ENCODE measurements around the gene STPG1. TPM values are rescaled to one million over a fixed set of nuclear protein-coding genes. Genes with fewer than 3 reads are reported as not detected.

STPG1 gene
- total and polyA plus RNA-seq, 9 of the 15 experiments (the other 6 are each of a cell fraction or from before 2014, with no cell fraction given) = 5.0 to 11.9 (median 8.3) TPM

GRCh38 chr1:24351247-24351646, 62.3 kb downstream of the STPG1 start (continued):
- TF ChIP-seq, protein P1, sequence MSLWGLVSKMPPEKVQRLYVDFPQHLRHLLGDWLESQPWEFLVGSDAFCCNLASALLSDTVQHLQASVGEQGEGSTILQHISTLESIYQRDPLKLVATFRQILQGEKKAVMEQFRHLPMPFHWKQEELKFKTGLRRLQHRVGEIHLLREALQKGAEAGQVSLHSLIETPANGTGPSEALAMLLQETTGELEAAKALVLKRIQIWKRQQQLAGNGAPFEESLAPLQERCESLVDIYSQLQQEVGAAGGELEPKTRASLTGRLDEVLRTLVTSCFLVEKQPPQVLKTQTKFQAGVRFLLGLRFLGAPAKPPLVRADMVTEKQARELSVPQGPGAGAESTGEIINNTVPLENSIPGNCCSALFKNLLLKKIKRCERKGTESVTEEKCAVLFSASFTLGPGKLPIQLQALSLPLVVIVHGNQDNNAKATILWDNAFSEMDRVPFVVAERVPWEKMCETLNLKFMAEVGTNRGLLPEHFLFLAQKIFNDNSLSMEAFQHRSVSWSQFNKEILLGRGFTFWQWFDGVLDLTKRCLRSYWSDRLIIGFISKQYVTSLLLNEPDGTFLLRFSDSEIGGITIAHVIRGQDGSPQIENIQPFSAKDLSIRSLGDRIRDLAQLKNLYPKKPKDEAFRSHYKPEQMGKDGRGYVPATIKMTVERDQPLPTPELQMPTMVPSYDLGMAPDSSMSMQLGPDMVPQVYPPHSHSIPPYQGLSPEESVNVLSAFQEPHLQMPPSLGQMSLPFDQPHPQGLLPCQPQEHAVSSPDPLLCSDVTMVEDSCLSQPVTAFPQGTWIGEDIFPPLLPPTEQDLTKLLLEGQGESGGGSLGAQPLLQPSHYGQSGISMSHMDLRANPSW (CRISPR knock-in tag; IDR thresholded peaks at IDR 0.05) = no peak
- no peak for TF ChIP-seq ZNF316 (IDR thresholded peaks at IDR 0.05)
- TF ChIP-seq KDM4B (IDR thresholded peaks at IDR 0.05; ENCODE audit: borderline replicate concordance in 2 of 2, low read depth in 1 of 2) = no peak
- TF ChIP-seq ZNF23 (CRISPR knock-in tag; IDR thresholded peaks at IDR 0.05) = no peak
- TF ChIP-seq ZNF263 (CRISPR knock-in tag; IDR thresholded peaks at IDR 0.05; ENCODE audit: borderline replicate concordance) = no peak
- TF ChIP-seq CBX5 (IDR thresholded peaks at IDR 0.05; ENCODE audit: borderline replicate concordance, low read depth) = no peak
- TF ChIP-seq, protein P2, sequence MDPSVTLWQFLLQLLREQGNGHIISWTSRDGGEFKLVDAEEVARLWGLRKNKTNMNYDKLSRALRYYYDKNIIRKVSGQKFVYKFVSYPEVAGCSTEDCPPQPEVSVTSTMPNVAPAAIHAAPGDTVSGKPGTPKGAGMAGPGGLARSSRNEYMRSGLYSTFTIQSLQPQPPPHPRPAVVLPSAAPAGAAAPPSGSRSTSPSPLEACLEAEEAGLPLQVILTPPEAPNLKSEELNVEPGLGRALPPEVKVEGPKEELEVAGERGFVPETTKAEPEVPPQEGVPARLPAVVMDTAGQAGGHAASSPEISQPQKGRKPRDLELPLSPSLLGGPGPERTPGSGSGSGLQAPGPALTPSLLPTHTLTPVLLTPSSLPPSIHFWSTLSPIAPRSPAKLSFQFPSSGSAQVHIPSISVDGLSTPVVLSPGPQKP (CRISPR knock-in tag; IDR thresholded peaks at IDR 0.05) = no peak
- no peak for TF ChIP-seq CHD2 (IDR thresholded peaks at IDR 0.05; ENCODE audit: low read depth, low read length)
- TF ChIP-seq C11orf30 (IDR thresholded peaks at IDR 0.05; ENCODE audit: low read depth) = no peak
- no peak for TF ChIP-seq KDM1A (IDR thresholded peaks at IDR 0.05)
- no peak for TF ChIP-seq ZNF217 (CRISPR knock-in tag; IDR thresholded peaks at IDR 0.05)
